Fibroblast of upper back skin (primary cell): ENCODE measurements around the gene OR9Q1.
"Not testable (repeated sequence)": the region's sequence is repeated elsewhere in the genome, so short reads cannot be mapped to it uniquely, and the experiment has no call there.

Source experiments
- DNase-seq: peaks from one replicate; pipeline ENCODE4 v3.0.0-alpha.2; 2013

Gene OR9Q1, protein sequence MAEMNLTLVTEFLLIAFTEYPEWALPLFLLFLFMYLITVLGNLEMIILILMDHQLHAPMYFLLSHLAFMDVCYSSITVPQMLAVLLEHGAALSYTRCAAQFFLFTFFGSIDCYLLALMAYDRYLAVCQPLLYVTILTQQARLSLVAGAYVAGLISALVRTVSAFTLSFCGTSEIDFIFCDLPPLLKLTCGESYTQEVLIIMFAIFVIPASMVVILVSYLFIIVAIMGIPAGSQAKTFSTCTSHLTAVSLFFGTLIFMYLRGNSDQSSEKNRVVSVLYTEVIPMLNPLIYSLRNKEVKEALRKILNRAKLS

GRCh38 chr11:58023435-58023931 is at the start of gene OR9Q1:
Gene OR9Q1, plus strand, starts transcription at chr11:58023881. Its CDS starts 155,564 bp downstream, at chr11:58179445.
- no peak for DNase-seq

DNA sequence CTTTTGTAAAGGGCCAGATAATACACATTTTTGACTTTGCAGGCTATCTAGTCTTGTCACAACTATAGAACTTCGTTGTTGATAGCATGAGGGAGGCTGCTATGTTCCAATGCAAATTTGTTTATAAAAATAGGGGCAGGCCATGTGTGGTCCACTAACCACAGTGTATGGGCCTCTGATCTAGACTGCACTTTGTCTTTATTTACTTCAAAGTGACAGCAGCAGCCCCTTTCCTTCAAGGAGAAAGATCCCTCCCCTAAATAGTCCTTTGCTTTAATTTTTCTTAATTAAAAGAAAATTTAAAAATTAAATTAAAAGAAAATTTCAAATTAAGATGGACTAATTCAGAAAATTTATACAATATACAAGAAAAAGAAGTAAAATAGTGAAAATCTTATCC is 49.5 kb upstream of the OR9Q1 start:
- DNase-seq = no peak

DNA sequence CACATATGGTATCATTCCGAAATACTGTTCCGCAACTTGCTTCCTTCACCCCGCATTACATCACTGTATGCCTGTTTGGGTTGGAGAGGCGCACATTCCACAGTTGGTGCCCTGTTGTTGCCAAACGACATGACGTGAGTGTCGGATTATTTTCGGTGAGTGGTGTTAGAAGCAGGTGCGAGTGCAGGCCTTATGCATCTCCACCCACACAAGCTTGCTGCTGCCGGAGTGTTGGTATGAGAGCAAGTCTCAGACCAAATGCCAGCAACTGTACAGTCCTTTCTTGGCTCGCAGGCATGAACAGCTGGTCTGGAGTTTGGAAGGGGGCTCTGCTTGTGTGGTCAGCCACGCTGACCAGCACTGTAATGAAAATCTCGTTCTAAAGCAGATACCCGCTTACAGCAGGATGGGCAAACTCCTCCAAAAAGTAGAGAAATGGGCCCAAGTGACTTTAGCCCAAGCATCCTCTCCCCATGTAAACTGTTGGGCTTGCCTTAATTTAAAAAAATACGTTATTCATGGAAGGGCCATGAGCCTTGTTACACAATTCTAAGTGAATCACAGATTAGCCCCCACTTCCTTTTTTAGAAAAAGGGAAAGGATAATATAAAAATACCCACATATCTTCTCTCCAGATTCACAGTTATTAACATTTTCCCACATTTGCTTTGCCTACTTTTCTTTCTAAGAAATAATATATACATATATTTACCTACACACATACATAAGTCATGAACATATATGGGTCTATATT is 48.7 kb upstream of the OR9Q1 start:
- DNase-seq = no peak

- DNase-seq = no peak
Measured at GRCh38 chr11:57977709-57978108, 46.0 kb upstream of the OR9Q1 start.

GRCh38 chr11:57978686-57979531 is 44.8 kb upstream of the OR9Q1 start:
- no peak for DNase-seq

- no peak for DNase-seq
Measured at GRCh38 chr11:57979532-57980079, 44.1 kb upstream of the OR9Q1 start.

DNA sequence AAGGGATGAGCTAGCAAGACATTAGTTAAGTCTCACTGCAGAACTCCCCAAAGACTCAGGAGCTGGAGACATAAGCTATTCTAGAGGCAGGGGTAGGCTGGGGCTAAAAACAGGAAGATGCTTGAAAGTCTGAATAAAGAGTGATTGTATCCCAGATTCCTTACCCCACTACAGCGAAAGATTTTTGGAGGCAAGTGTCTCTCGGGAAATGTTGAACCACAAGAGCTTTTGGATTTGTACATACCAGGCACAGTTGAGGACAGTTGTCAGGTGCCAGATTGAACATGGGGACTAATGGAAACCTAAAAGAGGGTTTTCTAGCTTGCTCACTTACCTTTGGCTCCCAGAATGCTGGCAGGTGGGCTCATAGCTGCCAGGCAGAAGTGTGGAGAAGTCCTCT is 43.5 kb upstream of the OR9Q1 start:
- no peak for DNase-seq

DNA sequence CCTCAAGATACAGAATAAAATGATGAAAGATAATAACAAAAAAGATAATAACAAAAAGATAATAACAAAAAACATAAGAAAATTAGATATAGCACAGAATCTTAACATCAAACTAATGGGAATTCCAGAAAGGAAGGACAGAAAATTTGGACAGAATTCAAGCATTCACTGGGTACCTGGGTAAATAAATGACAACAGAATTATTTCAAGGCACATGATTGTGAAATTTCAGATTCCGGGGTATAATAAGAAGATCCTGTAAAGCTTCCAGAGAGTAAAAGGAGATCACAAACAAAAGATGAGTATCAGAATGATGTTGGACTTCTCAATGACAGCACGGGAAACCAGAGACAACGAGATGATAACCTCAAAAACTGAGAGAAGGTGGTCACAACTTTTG is 42.1 kb upstream of the OR9Q1 start:
- DNase-seq = no peak

DNA sequence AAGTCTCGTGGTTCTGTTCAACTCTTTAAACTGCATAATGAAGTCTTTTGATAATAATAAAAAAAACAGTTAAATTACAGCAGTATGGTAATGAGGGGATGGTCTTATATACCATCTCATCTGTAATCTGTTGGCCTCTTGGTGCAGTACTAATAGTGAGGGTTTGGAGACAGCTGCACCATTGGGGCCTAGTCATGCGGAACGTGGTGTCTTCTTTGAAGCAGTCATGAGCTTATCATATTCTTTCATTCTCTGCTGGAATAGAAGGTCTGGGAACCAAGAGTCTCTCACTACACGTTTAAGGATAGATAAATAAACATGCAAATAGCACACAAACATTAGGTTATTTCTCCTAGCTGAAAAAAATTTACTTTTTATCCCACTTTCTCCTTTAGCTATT is 40.9 kb upstream of the OR9Q1 start:
- DNase-seq = no peak

DNA sequence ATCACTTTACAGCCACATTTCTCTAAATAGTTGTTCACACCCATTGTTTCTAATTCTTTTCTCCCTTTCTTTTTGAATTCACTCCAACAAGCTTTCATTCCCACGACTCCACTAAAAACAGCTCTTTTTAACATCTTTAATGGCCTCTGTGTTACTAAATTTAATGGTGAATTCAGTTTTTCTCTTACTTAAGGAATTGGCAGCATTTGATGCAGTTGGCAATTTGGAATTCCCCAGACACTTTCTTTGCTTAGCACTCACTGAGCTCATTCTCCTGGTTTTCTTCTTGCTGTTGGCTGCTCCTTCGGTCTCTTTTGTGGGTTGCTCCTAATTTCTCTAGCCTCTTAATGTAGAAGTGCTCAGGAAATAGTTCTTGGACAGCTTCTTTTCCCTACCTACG is 40.5 kb upstream of the OR9Q1 start:
- DNase-seq = no peak

GRCh38 chr11:57999523-57999922 is 24.2 kb upstream of the OR9Q1 start:
- not testable (repeated sequence) for DNase-seq

- not testable (repeated sequence) for DNase-seq
Measured at GRCh38 chr11:58000021-58000420, 23.7 kb upstream of the OR9Q1 start.

- no peak for DNase-seq
Measured at GRCh38 chr11:58000699-58001098, 23.0 kb upstream of the OR9Q1 start.

DNA sequence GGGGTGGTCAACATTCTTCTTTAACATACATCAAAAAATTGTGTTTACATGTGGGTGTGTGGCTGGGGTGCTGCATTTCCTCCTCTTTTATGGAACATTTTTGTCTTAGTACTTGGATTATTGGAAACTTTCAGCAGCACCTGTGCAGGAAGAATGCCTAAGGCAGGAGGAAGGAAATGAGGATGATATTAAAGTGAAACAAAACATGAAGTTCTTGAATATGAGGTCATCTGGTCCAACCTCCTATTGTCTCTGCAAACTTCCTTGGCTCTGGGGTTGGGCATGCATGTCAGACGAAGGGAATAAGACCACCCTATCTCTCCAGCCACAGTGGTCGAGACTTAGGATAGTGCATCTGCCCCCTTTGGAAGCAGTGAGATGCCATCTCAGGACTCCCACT is 20.6 kb upstream of the OR9Q1 start:
- DNase-seq = no peak

GRCh38 chr11:58003591-58003990 is 20.1 kb upstream of the OR9Q1 start:
- DNase-seq = no peak

DNA sequence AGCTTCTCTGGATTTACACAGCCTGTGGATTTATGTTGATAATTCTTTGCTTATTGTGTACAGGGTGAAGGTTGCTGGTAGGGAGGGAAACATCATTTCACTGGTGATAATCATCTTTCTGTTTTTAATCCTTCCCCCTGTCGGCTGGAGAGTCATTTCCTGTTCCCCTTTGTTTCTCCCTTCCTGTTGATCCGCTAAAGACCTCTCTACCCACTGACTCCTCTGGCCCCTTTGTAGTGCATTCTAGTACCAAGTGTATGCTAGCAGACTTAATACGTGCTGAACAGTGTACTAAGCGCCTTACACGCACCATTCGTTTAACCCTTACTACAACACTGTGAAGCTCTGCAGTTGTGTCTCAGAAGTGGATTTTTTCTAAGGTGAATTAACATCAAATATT is 19.0 kb upstream of the OR9Q1 start:
- no peak for DNase-seq

DNA sequence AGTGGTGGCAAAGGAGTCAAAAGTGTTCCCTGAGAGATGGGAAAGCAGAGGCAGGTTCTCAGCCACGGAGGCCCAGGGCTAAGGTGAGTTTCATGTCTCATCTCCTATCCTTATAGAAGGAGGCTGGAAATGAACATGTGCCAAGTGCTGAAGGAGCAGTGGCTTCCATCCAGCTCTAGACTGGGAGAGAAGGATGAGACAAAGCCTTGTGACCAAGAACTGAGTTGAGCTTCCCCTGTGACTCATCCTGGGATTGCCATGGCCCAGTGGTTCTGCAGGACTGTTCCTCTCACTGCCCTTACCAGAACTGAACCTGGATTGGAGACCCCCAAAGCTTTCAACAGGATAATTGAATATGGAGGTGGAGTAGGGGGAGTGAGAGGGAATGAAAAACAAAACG is 16.7 kb upstream of the OR9Q1 start:
- DNase-seq = no peak

DNA sequence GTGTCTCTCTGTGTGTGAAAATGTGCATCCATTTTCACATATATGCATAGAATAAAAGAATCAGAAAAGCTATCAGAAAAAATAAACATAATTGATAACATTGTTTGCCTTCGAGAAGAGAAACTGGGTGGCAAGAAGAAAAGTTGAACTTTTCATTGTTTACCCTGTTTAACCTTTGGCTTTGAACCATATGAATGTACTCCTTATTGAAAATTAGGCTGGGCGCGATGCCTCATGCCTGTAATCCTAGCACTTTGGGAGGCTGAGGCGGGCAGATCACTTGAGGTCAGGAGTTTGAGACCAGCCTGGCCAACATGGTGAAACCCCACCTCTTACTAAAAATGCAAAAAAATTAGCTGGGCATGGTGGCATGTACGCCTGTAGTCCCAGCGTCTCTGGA is 11.9 kb upstream of the OR9Q1 start:
- no peak for DNase-seq

- peak; percentile 21 for DNase-seq
Measured at GRCh38 chr11:58024601-58025091, 965 bp downstream of the OR9Q1 start.

DNA sequence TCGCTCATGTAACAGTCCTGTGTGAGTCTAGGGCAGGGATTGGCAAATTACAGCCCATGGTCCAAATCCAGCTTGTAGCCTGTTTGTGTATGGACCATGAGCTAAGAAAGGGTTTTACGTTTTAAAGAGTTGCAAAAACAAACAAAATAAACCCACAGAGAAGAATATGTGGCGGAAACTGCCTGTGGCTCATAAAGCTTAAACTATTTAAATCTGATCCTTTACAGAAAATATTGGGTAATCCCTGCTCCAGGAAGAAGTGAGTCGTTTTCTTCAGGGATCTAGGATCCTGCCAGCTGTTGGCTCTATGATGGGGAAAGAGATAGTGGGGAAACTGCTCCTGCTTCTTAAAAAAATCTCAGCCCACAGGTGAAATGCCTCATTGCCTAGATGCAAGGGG is 3.7 kb downstream of the OR9Q1 start:
- peak; percentile 18 for DNase-seq

DNA sequence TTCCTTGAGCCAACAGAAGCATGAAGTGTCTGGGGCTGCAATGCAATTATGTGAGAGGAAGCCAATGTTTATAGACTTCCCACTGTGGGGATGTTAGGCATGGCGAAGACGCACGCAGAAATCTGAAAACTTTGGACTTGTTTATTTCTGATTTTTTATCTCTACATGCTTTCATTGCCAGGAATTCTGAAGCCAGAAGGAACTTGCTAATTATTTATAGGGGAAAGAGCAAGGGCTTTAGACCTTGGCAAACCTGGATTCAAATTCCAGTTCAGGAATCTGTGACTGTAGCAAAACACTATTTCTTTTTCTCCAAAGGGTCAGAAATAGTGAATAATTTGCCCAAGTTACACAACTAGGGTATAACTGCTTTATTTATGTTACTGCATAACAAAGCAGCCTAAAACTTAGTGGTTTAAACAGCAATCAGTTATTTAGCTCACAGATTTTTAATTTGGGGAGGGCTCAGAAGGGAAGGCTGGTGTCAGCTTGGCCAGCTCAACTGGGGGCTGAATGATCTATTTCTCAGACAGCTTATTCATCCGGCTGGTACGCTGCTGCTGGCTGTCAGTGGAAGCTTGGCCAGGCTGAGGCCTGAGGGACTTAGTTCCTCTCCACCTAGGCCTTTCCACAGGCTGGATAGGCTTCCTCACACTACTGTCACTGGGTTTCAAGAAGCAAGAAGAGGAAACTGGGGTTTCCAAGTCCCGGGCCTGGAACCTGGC is 5.2 kb downstream of the OR9Q1 start:
- DNase-seq = peak; percentile 3

DNA sequence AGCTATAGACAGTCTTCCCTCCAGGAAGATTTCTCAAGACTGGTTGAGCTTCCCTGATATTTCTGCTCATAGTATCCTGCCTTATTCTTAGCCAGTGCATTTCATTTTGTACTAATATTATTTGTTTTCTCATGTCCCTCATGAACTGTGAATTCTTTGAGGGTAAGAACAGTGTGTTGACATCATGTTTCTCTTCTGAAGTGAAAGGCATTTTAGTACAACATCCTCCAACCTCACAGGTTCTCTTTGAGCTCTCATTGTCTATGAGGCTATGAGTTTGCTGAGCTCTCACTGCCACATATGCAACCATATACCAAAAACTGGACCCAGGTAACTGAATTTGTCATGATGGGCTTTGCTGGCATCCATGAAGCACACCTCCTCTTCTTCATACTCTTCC is 7.0 kb downstream of the OR9Q1 start, which contains the start of gene OR6Q1:
TSS of gene OR6Q1 (plus strand) at position 301 of the 400 bp plus-strand sequence. CDS start at position 301, 0 bp downstream.
- DNase-seq = no peak
